Amniotic stem cell (primary cell): ENCODE data around the gene LIPG.

Experiments
- DNase-seq: peaks from one replicate; lab custom pipeline; 2025; lab: John Stamatoyannopoulos, UW

The LIPG gene

DNA sequence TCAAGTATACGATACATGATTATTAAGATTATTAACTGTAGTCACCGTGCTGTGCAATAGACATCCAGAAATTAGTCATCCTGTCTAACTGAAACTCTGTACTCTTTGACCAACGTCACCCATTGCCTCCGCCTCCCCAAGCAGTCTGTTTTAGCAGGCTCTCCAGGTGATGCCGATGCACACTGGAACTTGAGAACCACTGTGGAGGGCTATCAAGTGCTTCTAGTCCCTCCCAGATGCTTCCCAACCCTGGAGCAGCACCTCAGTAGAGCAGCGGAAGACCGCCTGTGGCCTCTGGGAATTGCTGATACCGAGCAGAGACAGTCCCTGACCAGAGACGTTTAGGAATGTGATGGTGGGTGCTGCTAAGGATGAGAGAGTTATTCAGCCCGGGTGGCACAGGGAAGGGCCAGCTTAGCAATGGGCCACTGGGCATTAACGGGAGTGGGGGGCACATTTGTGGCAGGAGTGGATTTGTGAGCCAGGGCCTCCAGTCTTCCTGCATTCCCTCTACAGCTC lies 50.7 kb downstream of the LIPG start:
- DNase-seq, result no peak

DNA sequence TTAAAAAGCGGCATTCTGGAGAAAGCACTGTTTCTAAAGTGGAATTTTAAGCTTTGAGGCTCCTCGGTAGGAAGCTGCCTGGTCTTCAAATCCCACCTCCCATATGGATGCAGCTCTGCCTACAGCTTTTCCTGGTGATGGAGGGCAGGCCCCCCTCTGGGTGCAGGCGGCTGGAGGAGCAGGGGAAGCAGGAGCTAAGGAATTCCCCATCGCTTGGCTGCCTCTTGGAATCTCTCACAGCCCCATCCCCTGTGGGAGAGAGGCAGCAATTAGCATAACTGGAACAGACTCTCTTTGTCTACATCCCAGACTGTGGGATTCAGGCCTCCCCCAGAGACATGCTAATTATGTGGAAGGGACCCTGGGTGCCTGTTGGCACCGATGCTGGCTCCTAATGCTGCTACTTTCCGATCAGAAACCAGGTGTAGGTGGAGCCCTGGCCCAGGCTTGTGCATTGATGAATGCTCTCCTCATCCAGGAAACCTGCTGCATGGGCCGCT lies 51.3 kb downstream of the LIPG start:
- no peak for DNase-seq

DNA sequence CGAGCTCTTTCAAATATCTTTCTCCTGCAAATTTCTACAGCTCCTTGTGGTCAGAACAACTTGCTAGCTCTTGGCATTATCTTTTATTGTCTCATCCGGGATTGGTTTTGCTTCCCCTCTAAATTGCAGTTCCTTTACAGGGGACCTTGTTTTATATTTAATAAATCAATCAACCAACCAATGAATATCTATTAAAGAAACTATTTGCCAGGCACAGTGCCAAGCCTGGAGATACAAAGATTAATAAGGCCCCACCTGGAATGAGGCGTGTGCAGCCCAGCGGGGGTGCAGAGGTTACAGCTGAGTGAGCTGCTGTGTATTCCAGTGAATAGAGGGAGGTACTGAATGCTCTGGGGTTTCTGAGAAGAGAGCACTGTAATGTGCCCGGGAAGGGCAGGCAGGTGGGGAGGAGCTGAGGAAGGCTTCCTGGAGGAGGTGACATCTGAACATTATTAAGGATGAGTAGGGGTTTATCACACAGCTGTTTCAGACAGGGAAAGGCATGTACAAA lies 51.8 kb downstream of the LIPG start:
- no peak for DNase-seq

DNA sequence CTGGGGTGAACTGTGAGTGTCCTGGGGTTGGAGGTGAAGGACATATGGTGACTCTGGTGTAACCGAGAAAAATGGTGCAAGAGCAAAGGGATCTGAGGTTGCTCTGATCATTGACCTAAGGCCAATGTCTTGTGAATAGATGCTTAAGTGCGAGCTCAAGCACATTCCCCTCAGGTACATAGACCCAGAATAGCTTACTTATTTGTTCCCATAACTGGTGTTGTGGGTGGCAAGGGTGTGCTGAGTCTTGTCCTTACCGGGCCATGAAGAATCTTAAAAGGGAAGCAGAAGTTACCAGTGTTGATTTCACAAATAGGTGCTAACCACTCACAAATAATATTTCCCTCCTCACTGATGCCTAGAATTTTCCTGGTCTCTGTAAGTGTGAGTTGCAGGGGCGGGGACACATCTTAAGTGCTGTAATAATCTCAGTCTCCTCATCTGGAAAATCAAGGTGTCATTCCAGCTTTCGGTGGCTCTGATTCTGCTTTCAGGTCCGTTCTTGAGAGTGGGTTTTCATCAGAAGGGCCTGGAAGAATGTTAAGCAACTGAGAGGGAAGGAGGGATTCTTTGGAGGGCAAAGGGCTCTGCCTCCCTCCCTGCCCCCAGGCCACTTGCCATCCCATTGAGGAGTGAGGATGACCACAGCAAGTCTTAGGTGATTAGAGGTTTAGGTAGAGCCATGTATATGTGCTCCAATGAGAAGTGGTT lies 54.9 kb downstream of the LIPG start:
- DNase-seq, result no peak

DNA sequence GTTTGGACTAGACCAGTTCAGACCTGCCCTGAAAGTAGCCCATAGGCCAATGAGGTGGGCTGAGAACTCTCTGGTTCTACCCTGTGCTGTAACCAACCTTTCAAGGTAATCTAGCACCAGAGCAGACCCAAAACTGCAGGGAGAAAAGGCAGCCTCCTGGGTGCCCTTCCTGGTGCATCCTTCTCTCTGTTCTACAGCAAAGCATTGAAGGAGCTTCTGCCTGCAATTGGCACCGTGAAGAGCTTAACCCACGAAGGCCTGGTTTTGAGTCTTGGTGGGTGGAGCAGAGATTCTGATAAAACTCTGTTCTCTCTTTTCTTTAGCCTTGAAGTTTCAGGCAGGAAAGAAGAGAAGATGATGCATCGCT lies 55.5 kb downstream of the LIPG start:
- no peak for DNase-seq

DNA sequence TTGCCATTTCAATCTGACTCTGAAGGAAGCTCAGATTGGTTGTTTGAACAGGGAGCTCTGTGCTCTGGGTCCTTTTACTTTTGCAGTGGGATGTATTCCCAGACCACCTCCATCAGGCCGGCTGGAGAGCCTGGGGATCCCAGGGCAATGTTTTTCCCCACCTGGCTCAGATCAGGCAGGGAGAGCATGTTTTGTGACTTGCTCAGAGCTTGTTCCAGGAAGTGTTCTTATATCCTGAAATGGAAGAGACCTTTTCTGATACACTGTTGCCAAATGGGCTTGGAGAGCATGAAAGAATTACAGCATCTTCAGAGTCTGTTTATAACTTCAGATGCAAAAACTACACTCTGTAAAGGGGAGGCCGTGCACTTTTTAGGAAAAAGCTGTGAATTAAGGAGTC lies 56.0 kb downstream of the LIPG start:
- DNase-seq, result no peak

DNA sequence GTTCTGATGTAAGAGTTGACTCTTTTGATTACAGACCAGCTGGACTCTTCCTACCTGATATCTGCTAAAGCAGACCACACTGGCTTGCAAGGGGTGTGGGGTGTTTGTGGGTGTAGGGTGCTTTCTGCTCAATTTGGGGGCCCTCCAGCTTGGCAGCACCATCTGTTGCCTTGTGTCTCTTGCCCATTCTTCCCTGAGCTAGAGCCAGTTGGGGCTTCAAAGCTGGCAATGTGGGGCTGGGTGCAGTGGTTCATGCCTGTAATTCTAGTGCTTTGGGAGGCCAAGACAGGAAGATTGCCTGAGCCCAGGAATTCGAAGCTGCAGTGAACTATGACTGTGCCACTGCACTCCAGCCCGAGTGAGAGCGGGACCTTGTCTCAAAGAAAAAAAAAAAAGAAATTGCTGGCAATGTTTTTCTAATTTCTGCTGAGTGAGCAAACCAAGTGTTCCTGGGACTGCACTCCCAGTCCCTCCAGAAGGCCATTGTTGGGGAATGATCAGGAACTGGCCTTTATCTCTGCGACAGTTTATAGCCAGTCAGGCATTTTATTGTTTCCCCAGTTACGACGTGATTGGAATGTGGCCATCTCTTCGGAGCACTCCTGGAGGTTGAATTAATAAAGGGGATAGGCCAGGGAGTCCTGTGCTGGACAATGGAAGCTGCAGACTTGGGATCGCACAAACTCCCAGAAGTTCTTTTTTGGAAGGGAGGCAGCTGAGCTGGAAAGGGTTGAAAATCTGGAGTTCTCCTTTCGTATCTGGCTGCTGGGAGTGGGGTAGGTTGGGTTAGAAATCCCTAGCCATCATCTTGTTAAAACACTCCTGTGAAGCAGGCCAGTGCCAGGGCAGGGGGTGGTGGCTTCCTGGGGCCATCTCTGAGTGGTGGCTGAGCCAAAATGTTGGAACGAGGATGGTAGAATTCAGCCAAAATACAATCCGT lies 57.2 kb downstream of the LIPG start:
- DNase-seq, result no peak

DNA sequence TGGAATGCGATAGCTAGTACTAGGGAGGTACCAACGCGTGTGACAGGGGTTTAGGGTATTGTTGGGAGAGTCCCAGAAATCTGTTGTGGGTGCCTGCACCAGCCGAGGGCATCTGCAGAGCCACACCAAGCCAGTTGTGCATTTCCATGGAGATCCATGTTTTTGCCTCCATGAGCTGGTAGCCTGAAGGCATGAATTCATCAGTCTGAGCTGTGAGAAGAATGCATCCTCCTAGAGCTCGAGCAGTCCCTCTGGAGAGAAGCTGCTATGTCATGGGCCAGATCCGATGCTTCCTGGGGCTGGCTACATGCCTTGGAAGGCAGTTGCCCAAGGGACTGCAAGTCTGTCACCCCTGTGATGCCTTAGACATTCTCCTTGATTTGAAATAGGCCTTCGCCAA lies 57.9 kb downstream of the LIPG start:
- DNase-seq, result peak; percentile 10

DNA sequence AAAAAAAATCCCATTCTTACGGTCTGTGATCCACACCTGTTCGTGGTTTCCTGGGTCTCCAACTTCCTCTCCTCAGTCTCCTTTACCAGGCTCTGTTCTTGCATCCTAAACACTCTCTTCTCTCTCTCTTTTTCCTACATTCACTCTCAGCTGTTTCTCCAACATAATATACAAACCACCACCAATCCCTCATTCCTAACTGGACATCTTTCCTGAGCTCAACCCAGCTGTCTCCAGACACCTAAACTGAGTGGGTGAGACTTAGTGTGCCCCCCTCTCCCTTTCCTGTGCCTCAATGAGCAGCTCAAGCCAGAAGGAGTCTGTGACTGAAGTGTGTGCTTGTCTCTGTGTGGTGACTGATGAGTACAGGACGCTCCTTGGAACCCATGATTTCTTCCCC lies 59.4 kb downstream of the LIPG start:
- no peak for DNase-seq

DNA sequence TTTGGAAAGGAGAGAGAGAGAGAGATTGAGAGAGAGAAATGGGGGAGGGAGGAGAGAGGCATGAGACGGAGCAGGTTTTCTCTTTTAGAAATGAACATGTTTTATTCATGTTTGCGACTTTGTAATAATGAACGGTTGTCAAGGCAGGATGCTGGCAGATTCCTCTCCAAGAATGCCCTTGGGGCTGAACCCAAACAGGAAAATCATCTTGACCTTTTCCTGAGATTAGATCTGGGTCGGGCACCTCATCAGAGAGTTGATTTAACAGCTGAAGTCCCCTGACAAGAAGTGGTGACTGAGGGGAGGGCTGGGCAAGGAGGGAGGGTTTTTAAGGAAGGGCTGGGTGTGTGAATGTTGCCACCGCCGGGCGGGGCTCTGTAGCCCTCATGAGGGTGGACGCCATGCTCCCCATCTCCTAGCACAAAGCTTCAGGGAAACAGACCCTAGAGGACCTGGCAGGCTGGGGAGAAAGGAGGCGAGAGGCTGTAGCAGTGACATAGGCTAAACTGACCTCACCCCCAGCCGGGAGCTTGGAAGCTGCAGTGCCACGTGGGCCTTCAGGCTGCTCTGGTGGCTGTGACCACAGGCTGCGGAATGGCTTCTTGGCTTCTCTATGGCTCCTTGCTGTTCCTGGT lies 60.0 kb downstream of the LIPG start:
- DNase-seq, result no peak

DNA sequence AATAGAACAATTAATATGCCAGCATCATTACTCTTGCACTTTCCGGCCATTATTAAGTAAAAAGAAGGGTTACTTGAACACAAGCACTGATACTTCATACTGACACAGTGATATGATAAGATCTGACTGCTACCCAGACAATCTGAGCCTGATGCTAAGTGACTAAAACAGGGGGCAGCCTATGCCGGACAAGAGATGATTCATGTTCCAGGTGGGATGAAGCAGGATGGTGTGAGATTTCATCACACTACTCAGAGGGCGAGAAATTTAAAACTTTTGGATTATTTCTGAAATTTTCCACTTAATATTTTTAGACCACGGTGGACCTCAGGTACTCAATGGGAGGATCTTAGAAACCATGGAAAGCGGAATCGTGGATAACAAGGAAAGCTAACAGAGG lies 61.7 kb downstream of the LIPG start:
- no peak for DNase-seq

DNA sequence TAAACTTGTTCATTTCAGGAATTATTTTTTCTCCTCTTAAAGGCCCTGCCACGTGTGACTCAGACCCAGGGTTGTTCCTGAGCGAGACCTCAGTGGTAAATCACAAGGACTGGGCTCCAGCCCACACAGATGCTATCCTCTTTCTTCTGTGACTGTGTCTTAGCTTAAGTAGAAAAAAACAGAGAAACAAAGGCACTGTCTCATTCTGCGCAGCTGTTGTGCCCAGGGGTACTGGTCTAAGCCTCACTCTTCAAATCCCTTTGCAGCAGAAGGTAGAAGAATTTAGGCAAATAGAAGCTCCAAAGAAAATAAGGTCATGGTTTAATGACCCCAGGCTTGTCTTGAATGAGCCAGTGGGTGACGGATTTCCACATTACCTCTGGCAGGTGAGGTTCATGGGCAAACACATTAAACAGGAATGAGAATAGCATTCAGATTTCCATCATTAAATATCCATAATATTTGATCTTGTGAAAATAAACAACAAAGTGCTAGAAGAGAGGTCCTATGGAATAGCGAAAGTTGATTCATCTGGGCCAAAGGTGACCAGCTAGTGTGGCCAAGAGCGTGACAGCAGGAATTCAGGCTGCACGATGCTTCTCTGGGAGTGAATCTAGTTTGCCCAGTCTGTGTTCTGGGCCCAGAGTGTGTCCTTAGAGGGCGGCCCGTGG lies 63.3 kb downstream of the LIPG start:
- DNase-seq, result no peak

DNA sequence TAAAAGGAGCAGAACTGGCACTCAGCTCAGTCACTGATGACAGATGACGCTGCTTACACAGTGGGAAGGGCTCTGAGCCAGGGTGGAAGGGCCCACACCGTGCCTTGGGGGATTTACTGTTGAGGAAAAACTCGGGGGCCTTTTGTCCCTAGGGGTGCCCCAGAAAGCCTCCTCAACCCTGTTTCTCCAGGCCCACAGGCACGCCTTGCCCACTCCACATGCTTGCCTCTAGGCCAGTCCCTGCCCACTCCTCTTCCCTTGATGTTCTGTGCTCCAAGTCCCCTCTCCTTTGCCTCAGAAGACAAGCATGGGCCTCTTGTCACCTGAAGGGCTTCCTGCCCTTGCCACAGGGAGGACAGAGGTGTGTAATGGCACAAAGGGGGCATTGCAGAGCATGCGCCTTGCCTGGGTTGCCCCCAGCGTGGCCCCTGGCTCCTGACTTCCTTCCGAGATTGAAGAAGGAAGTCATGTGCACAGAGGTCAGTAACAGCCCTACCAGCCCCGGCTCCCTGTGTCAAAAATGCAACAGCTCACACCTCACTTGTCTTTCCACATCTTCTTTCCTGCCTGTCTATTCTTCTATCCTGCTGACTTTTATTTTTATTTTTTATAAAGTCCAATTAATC lies 65.1 kb downstream of the LIPG start:
- DNase-seq, result no peak

DNA sequence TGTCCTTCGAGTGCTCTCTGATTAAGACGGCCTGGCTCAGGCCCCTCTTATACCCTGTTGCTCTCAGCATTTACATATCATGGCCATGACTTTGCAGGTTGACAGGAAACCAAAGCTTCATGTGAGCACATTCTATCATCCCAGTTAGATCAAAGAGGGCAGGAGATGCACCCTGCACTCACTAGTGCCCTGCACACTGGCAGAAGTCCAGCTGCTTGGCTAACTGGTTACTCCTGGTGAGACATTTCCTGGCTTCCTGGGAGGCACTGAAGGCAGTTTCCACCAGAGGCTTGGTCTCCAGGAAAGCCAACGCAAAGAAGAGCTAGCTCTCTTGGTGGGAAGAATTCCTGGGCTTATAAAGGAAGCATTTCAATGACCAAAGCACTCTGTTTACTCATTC lies 66.3 kb downstream of the LIPG start:
- DNase-seq, result no peak

DNA sequence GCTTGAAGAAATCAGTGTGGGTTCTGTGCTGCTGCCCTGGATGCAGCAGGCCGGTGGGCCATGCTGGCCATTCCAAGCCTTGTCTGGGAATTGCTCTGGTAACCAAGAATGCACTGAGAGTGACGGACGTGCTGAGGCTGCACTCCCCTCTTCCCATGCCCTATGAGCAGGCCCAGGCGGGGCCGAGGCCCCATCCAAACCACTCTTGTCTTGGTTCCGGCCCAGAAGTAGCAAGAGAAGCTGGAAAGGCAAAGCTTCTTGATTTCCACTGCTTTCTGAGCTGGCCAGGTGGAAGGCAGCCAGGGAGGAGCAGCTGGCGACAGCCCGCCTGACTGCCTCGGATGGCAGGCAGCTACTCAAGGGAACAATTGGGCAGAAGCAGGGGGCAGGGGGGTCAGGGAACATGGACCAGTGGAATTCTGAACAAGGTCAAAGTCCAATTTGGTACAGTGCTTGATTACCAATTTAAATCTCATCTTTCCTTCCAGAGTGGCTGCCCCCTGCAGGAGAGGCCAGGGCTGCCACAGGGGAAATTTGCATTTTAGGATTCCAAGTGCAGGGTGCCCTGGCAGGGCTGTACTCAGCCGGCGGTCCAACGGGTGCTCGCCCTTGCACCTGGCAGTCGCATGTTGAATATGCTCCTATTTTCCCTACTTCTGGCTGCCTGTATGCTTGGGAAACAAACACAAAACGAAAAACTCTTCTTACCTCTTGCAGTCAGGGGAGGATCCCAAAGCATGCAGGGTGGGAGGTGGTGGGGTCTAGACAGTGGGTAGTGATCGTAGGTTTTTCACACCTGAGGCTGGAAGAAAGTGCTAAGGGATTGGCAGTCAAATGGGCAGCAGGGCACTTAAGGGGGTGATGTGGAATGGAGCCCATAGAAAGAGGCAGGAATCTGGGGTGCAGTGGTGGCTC lies 67.3 kb downstream of the LIPG start:
- no peak for DNase-seq

DNA sequence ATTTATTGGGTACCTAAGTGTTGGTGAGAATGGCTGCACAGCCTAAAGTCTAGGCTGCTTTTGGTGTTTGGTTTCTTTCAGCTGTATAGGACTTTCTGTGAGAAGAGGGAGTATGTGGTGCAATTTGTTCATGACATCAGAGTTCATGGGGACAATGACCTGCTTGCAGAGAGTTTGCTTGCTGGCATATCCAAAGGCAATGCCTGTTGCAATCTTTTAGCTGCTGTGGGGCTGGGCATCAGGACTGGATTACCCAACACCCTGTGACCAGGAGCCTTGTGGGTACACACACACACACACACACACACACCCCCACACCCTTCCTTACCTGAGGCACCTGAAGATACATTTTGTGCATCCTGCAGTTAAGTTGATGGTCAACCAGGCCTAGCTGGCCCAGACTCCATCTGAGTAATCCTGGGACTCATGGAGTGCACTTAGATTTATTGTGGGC lies 68.4 kb downstream of the LIPG start:
- DNase-seq, result no peak

DNA sequence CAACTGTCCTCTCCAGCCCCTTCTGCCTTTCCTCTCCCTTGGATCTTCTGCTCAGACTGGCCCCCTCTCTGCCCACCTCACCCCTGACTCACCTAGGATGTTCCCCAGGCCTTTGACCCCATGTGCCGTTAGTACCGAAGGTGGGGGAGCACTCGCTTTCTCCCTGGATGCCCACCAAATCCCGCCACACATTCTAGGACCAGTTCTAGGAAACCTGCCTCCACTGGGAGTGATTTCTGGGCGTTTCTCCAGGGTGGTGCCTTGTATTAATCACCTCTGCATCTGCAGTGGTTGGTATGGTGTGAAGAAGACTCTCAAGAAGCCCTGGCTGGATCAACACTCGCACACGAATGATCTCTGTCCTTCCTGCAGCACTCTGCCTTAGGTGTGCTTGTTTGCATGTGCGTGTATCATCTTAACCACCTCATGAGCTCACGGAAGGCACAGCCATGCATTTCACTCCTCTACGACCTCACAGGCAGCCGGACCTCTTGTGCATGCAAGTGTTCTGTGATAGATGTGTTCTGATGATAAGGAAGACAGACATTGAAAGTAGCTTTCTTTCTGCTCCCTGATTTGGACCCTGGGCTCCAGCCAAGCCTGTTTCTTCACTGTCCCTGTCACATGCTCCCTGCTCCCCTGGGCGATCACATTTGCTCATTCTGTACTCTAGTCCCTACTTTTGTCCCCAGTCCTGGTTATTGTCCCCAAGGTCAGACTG lies 69.4 kb downstream of the LIPG start:
- no peak for DNase-seq

DNA sequence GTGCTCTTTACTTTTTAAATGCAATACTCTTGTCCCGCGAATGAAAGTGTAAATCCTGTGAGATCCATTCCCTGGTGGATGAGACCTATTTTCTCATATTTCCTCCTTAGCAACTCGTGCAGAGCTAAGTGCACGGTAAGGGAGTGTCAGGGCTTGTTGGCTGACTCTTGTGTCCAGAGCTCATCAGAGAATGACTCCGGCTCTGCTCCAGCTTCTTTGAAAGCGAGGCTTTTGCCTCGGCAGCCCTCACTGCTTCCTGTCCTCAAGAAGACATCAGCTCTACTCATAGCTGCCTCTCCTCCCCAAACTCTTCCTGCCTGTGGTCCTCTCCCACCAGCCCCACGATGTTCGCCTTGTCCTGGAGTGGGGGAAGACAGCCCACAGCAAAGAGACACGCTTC lies 70.7 kb downstream of the LIPG start:
- no peak for DNase-seq

DNA sequence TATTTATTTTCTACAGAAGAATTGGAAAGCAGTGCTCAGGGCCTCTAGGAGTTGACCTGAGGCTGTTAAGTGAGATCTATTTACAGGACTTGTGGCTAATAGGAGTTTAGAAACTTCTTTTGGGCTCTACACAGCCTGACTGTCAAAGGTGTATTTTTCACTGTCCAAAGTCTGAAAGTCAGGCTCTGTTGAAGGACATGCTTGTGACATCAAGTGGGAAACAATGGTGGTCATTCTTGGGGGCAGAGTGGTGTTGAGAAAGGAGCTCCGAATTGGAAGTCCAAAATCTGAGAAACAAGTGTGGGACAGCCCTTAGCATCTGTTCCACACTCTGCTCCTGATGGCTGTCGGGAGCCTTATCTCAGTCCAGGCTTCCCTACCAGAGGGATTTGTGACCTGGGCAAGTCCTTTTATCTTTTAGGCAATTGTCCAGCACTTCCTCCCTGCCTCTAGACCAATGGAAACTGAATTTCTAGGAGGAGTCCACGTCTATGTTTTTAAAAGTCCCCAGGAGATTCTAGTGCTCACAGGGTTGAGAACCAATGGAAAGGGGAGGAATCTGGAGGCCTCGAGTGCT lies 76.4 kb downstream of the LIPG start:
- no peak for DNase-seq
